Panc1 (cell line): Measurements from ENCODE around the gene MYG1. TPM values are rescaled to one million over a fixed set of nuclear protein-coding genes. Genes with fewer than 3 reads are reported as not detected.

Experiments
- ATAC-seq: fragments of 200-7000 bp; cut with Tn5 transposase; 2 replicates; pipeline ENCODE4 v1.9.1; 2020; ENCODE audit warnings: mild to moderate bottlenecking, moderate library complexity
- BruUV-seq: library from RNA; stranded (reverse); fragments of 400-500 nt; replicated peaks from 2 replicates; lab custom pipeline; 2021; lab: Mats Ljungman, UMichigan
- CTCF ChIA-PET: fragments of 300-600 bp; sonication (Branson Sonifier 250); formaldehyde crosslinking; loops from one replicate; lab custom pipeline; 2022; ENCODE audit warnings: antibody characterized with exemption; lab: Charles Lee
- POLR2A ChIA-PET: fragments of 300-600 bp; sonication (Branson Sonifier 250); formaldehyde crosslinking; loops from one replicate; lab custom pipeline; 2022; ENCODE audit warnings: antibody characterized with exemption; lab: Charles Lee
- DNase-seq: peaks from one replicate; pipeline ENCODE4 v3.0.0-alpha.2; 2010; ENCODE audit warnings: low read depth, low spot score
- H3K27ac ChIP-seq: 2 replicates; pipeline ENCODE4 v1.5.1; 2011; ENCODE audit warnings: mild to moderate bottlenecking, low read length, inconsistent platforms
- H3K27me3 ChIP-seq: fragments of 200-500 bp; sonication (Bioruptor generic); 2 replicates; pipeline ENCODE4 v1.6.0; 2014; ENCODE audit warnings: low read length, inconsistent platforms; ENCODE audit not compliant: control insufficient read depth, insufficient read depth
- H3K36me3 ChIP-seq: fragments of 200-500 bp; sonication (Bioruptor generic); 2 replicates; pipeline ENCODE4 v1.5.1; 2014; ENCODE audit warnings: inconsistent platforms, mild to moderate bottlenecking, low read length, moderate library complexity; ENCODE audit not compliant: control insufficient read depth, insufficient read depth
- H3K4me1 ChIP-seq: 2 replicates; pipeline ENCODE4 v1.5.1; 2011; ENCODE audit warnings: inconsistent platforms, mild to moderate bottlenecking, low read length, moderate library complexity; ENCODE audit not compliant: control insufficient read depth, insufficient read depth
- H3K4me3 ChIP-seq, 2 experiments: 2 replicates each; pipeline ENCODE4 v1.5.1; 2011 to 2012; ENCODE audit warnings: low read depth in 2 of 2, low read length in 2 of 2, mild to moderate bottlenecking in 2 of 2, inconsistent platforms in 1 of 2, moderate library complexity in 1 of 2
- H3K9me3 ChIP-seq: fragments of 200-500 bp; sonication (Bioruptor generic); 2 replicates; pipeline ENCODE4 v1.5.1; 2014; ENCODE audit warnings: low read depth, mild to moderate bottlenecking, inconsistent platforms, low read length, moderate library complexity; ENCODE audit not compliant: control insufficient read depth, insufficient read depth
- POLR2AphosphoS5 ChIP-seq: IDR thresholded peaks from 2 replicates; pipeline ENCODE4 v1.6.1; 2012; ENCODE audit warnings: mild to moderate bottlenecking, low read depth, low read length, moderate library complexity
- SIN3A ChIP-seq: IDR thresholded peaks from 2 replicates; pipeline ENCODE4 v1.6.1; 2012; ENCODE audit warnings: low read depth, mild to moderate bottlenecking, low read length, moderate library complexity, borderline replicate concordance; ENCODE audit not compliant: insufficient read depth
- TCF7L2 ChIP-seq: IDR thresholded peaks from 2 replicates; pipeline ENCODE4 v1.6.1; 2011; ENCODE audit warnings: mild to moderate bottlenecking, low read depth, low read length, inconsistent platforms
- in situ Hi-C: cut with HindIII; loops from 2 replicates; pipeline ENCODE4 v1.10.0; 2016; ENCODE audit warnings: low sequenced_read_pairs, low pct_unique_long_range_greater_than_20kb
- intact Hi-C: fragments of 100-400 bp; cut with micrococcal nuclease; formaldehyde crosslinking; loops from one replicate; pipeline ENCODE4 v1.10.0; 2022; ENCODE audit not compliant: unreplicated experiment
- total RNA-seq: library from RNA; stranded (reverse); gene quantifications from one replicate; pipeline ENCODE4 v1.2.1, GENCODE V29; 2021; ENCODE audit not compliant: unreplicated experiment
- TF ChIP-seq, protein P1 (sequence below), 2 experiments: IDR thresholded peaks; 2 replicates each; pipeline ENCODE4 v1.6.1; 2011 to 2012; ENCODE audit warnings: low read depth in 2 of 2, control low read depth in 1 of 2, low read length in 1 of 2, mild to moderate bottlenecking in 1 of 2, moderate library complexity in 1 of 2; ENCODE audit not compliant: insufficient read depth in 1 of 2
- TF ChIP-seq, protein P2 (sequence below): fragments of 450-650 bp; IDR thresholded peaks from 2 replicates; pipeline ENCODE4 v1.5.1; 2017; ENCODE audit warnings: mild to moderate bottlenecking

MYG1 gene
- total RNA-seq, 1 experiment from 2014 or later = 77.4 TPM

DNA sequence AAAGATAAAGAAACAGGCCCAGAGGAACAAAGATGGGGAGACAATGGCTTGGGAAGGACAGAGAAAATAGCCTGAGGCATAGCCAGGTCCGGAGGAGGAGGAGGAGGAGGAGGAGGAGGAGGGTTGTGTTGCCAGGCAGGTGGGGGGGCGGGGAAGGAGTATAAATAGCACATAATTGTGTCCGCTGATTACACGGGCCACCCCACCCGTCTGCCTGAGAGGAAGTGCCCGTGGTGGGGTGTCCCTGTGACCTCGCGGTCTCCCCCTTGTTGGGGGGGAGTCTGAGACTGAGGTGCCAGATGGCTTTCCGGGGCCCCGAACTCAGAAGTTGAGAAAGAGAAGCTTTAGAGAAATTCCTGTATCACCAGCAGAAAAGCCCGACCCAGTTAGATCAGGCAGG lies 38.5 kb downstream of the MYG1 start:
- in situ Hi-C loops (no loop called here), intact Hi-C loops (no loop called here)
- Histone ChIP-seq H3K27ac (no peak overlapping the region), H3K36me3 (no peaks in the 10 kb centered on the region), H3K9me3 (no peaks in the 10 kb centered on the region), H3K4me3 (no peak overlapping the region), H3K27me3 (no peaks in the 10 kb centered on the region), H3K4me1 (no peaks in the 10 kb centered on the region)
- CTCF ChIA-PET = no interaction called here
- no peak for ATAC-seq
- POLR2A ChIA-PET = no interaction called here
- no TSS peak for BruUV-seq
- TF ChIP-seq, protein P1, sequence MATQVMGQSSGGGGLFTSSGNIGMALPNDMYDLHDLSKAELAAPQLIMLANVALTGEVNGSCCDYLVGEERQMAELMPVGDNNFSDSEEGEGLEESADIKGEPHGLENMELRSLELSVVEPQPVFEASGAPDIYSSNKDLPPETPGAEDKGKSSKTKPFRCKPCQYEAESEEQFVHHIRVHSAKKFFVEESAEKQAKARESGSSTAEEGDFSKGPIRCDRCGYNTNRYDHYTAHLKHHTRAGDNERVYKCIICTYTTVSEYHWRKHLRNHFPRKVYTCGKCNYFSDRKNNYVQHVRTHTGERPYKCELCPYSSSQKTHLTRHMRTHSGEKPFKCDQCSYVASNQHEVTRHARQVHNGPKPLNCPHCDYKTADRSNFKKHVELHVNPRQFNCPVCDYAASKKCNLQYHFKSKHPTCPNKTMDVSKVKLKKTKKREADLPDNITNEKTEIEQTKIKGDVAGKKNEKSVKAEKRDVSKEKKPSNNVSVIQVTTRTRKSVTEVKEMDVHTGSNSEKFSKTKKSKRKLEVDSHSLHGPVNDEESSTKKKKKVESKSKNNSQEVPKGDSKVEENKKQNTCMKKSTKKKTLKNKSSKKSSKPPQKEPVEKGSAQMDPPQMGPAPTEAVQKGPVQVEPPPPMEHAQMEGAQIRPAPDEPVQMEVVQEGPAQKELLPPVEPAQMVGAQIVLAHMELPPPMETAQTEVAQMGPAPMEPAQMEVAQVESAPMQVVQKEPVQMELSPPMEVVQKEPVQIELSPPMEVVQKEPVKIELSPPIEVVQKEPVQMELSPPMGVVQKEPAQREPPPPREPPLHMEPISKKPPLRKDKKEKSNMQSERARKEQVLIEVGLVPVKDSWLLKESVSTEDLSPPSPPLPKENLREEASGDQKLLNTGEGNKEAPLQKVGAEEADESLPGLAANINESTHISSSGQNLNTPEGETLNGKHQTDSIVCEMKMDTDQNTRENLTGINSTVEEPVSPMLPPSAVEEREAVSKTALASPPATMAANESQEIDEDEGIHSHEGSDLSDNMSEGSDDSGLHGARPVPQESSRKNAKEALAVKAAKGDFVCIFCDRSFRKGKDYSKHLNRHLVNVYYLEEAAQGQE (IDR thresholded peaks at IDR 0.05; ENCODE audit: insufficient read depth in 1 of 2, low read depth in 2 of 2, low read length in 1 of 2) = no peak
- no peak for TF ChIP-seq TCF7L2
- TF ChIP-seq SIN3A = no peak
- TF ChIP-seq, protein P2, sequence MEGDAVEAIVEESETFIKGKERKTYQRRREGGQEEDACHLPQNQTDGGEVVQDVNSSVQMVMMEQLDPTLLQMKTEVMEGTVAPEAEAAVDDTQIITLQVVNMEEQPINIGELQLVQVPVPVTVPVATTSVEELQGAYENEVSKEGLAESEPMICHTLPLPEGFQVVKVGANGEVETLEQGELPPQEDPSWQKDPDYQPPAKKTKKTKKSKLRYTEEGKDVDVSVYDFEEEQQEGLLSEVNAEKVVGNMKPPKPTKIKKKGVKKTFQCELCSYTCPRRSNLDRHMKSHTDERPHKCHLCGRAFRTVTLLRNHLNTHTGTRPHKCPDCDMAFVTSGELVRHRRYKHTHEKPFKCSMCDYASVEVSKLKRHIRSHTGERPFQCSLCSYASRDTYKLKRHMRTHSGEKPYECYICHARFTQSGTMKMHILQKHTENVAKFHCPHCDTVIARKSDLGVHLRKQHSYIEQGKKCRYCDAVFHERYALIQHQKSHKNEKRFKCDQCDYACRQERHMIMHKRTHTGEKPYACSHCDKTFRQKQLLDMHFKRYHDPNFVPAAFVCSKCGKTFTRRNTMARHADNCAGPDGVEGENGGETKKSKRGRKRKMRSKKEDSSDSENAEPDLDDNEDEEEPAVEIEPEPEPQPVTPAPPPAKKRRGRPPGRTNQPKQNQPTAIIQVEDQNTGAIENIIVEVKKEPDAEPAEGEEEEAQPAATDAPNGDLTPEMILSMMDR = no peak
- no peak for TF ChIP-seq POLR2AphosphoS5
- no peak for DNase-seq

DNA sequence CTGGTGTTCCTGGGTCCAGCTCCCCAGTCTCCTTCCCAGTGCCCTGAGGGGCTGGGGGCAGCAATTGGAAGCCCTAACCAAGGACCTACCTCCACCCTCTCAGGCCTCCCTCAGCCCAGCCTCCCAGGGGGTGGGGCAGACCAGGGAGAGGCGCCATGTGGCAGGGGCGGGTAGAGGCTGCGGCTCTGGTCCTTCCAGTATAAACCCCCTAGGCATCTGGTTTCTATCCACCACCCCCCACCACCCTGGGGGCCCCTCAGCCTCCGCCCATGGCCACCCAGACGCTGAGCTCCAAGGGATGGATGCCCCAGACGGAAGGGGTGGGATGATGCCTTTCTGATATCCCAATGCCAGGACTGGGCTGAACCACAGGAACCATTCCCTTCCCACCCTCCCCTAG lies 39.4 kb downstream of the MYG1 start:
- TF ChIP-seq POLR2AphosphoS5 (no peak), TCF7L2 (no peak), SIN3A (no peak)
- TF ChIP-seq, protein P1 (IDR thresholded peaks at IDR 0.05; ENCODE audit: insufficient read depth in 1 of 2, low read depth in 2 of 2, low read length in 1 of 2) = no peak
- TF ChIP-seq, protein P2 = no peak
- Histone ChIP-seq H3K4me3 (no peak overlapping the region), H3K27ac (no peak overlapping the region), H3K27me3 (no peaks in the 10 kb centered on the region), H3K36me3 (no peaks in the 10 kb centered on the region), H3K9me3 (no peaks in the 10 kb centered on the region), H3K4me1 (no peaks in the 10 kb centered on the region)
- in situ Hi-C loops = no loop called here
- CTCF ChIA-PET = no interaction called here
- no TSS peak for BruUV-seq
- DNase-seq (no peak), ATAC-seq (no peak)
- intact Hi-C loops = no loop called here
- POLR2A ChIA-PET = no interaction called here
